Raji (cell line): ENCODE data around the gene NEIL1.

Source experiments
- POLR2A ChIP-seq: IDR thresholded peaks from 2 replicates; pipeline ENCODE4 v1.6.1; 2011; ENCODE audit warnings: low read depth, low read length, control low read depth; ENCODE audit not compliant: insufficient read depth

NEIL1 gene

GRCh38 chr15:75346796-75347221 is at the start of gene NEIL1:
NEIL1 (plus strand) TSS chr15:75347039; CDS start chr15:75348906, 1,867 bp downstream.
- no peak for TF ChIP-seq POLR2A

- no peak for TF ChIP-seq POLR2A
These were observed 44.5 kb upstream of the NEIL1 start for GRCh38 chr15:75302318-75302717.

- no peak for TF ChIP-seq POLR2A
These were observed 40.7 kb upstream of the NEIL1 start for GRCh38 chr15:75306188-75306587.

- no peak for TF ChIP-seq POLR2A
These were observed 39.0 kb upstream of the NEIL1 start for GRCh38 chr15:75307778-75308390.

- TF ChIP-seq POLR2A = no peak
These were observed 37.1 kb upstream of the NEIL1 start for GRCh38 chr15:75309711-75310110.

- TF ChIP-seq POLR2A = no peak
These were observed 33.6 kb upstream of the NEIL1 start for GRCh38 chr15:75313116-75313845.

- no peak for TF ChIP-seq POLR2A
These were observed 32.1 kb upstream of the NEIL1 start for GRCh38 chr15:75314552-75315290.

GRCh38 chr15:75321711-75322110 is 25.1 kb upstream of the NEIL1 start:
- TF ChIP-seq POLR2A = no peak

- TF ChIP-seq POLR2A = no peak
These were observed 20.9 kb upstream of the NEIL1 start for GRCh38 chr15:75325922-75326321.

- TF ChIP-seq POLR2A = no peak
These were observed 19.8 kb upstream of the NEIL1 start for GRCh38 chr15:75327005-75327404.

- no peak for TF ChIP-seq POLR2A
These were observed 19.3 kb upstream of the NEIL1 start for GRCh38 chr15:75327491-75327890.

GRCh38 chr15:75328493-75329314 is 18.1 kb upstream of the NEIL1 start:
- TF ChIP-seq POLR2A = no peak

GRCh38 chr15:75329571-75329970 is 17.3 kb upstream of the NEIL1 start:
- no peak for TF ChIP-seq POLR2A

GRCh38 chr15:75335313-75335704 is 11.5 kb upstream of the NEIL1 start:
- TF ChIP-seq POLR2A = no peak

GRCh38 chr15:75335705-75336355 is 11.0 kb upstream of the NEIL1 start, which contains the start of gene COMMD4:
COMMD4 (plus strand) TSS chr15:75336063; CDS start chr15:75336090, 27 bp downstream.
- peak; percentile 76 for TF ChIP-seq POLR2A
